GM10266 (cell line): ENCODE results near the gene CSPG4.

Experiments used
- DNase-seq: peaks from one replicate; pipeline ENCODE4 v3.0.0; 2012; ENCODE audit errors: extremely low spot score
- TF ChIP-seq, protein P1 (sequence below): IDR thresholded peaks from 2 replicates; pipeline ENCODE4 v1.5.1; 2012; ENCODE audit warnings: mild to moderate bottlenecking, low read depth; ENCODE audit not compliant: control insufficient read depth, insufficient read depth; ENCODE audit errors: missing control alignments

The CSPG4 gene

GRCh38 chr15:75727851-75728715, 15.4 kb upstream of the CSPG4 start:
- peak; percentile 46 for DNase-seq
- TF ChIP-seq, protein P1, sequence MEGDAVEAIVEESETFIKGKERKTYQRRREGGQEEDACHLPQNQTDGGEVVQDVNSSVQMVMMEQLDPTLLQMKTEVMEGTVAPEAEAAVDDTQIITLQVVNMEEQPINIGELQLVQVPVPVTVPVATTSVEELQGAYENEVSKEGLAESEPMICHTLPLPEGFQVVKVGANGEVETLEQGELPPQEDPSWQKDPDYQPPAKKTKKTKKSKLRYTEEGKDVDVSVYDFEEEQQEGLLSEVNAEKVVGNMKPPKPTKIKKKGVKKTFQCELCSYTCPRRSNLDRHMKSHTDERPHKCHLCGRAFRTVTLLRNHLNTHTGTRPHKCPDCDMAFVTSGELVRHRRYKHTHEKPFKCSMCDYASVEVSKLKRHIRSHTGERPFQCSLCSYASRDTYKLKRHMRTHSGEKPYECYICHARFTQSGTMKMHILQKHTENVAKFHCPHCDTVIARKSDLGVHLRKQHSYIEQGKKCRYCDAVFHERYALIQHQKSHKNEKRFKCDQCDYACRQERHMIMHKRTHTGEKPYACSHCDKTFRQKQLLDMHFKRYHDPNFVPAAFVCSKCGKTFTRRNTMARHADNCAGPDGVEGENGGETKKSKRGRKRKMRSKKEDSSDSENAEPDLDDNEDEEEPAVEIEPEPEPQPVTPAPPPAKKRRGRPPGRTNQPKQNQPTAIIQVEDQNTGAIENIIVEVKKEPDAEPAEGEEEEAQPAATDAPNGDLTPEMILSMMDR: peak; percentile 67

GRCh38 chr15:75727031-75727531, 14.4 kb upstream of the CSPG4 start:
- TF ChIP-seq, protein P1: no peak
- DNase-seq: no peak

DNA sequence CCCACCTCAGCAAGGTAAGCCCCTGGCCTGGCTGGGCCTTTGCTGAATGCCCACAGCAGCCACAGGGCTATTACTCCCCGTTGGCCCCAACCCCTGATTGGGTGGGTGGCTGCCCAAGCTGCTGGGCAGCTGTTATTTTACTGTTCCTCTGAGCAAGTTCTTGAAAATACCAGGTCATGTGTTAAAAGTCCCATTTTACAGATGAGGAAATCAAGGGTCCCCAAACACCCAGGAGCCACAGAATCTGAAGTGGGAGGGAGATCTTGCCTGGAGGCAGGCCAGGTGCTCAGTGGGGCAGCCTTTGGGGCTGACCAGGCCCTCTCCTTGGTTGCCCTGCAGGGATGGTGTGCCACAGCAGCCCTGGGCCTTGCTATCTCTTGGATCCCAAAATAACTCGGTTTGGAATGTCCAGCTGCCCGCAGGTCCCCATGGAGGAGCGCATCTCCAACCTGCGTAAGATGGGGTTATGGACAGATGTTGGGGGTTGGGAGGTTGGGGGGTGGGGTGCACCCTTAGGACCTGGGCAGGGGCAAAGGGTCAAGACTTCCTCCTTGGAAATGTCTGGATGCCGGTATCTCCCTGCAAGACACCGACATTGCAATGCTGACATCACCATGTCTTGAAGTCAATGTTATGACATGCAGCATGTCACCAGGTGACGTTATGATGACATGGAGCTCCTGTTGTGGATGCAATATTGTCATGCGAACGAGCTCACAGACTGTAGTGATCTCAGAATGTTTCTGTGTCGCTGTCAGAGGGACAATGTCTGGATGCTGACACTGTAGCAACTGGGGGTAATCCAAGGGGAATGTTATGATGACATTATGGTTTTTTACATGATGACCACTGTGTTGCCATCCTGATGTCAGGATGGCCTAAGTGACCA, 13.3 kb upstream of the CSPG4 start:
- DNase-seq: no peak
- TF ChIP-seq, protein P1: no peak

DNA sequence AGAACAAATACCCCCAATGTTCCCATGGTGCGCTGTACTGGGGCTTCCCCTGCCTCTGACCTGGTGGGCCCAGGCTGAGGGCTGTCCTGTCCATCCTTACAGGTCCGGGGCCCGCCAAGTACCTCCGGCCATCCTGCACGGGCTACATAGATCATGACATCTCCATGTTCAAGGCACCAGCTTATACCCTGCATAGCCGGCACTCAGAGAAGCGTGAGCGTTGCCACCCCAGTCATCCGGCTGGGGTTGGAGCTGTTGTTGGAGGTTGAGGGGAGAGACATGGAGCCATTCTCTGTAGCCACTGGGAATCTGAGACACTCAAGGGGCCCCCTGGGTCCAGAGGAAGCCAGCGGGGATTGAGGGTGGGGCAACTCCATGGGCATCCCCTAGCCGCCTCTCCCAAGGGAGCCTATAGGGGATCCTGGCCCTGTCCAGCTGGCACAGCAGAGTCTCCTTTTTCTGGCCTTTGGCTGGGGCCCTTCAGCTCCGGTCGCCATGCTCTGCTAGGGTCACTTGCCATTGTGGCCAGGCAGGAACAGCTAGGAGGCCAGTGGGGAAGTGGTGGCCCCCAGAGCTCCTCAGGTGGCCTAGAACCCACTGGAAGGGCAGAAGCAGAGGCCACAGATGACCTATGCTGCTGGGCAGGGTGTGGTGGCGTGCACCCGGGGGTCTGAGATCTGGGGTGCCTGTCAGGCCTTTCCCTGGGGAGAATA, 12.5 kb upstream of the CSPG4 start:
- DNase-seq: no peak
- TF ChIP-seq, protein P1: no peak

GRCh38 chr15:75723847-75724660, 11.4 kb upstream of the CSPG4 start:
- DNase-seq: peak; percentile 83
- TF ChIP-seq, protein P1: no peak

GRCh38 chr15:75723171-75723846, 10.7 kb upstream of the CSPG4 start:
- TF ChIP-seq, protein P1: no peak
- peak; percentile 11 for DNase-seq
